Brain microvascular endothelial cell (primary cell): ENCODE results near the gene AP1S3.
"Not testable (repeated sequence)": the region's sequence is repeated elsewhere in the genome, so short reads cannot be mapped to it uniquely, and the experiment has no call there.

Experiments used
- DNase-seq: peaks from one replicate; pipeline ENCODE4 v3.0.0-alpha.2; 2020
- H3K27ac ChIP-seq: fragments of 250-450 bp; sonication (Bioruptor Pico); 2 replicates; pipeline ENCODE4 v1.5.1; 2020; ENCODE audit warnings: mild to moderate bottlenecking, moderate library complexity
- H3K27me3 ChIP-seq: fragments of 250-450 bp; sonication (Bioruptor Pico); replicated peaks from 2 replicates; pipeline ENCODE4 v1.5.1; 2020; ENCODE audit warnings: mild to moderate bottlenecking
- H3K36me3 ChIP-seq: fragments of 250-450 bp; sonication (Bioruptor Pico); replicated peaks from 2 replicates; pipeline ENCODE4 v1.5.1; 2020; ENCODE audit warnings: mild to moderate bottlenecking
- H3K4me3 ChIP-seq: 2 replicates; pipeline ENCODE4 v1.5.1; 2011; ENCODE audit warnings: low read depth, mild to moderate bottlenecking, control low read depth, low read length, moderate library complexity
- in situ Hi-C: cut with HindIII; loops from 2 replicates; pipeline ENCODE4 v1.10.0; 2017; ENCODE audit warnings: low sequenced_read_pairs, low pct_ligation_motif_present
- TF ChIP-seq, protein P1 (sequence below): IDR thresholded peaks from 2 replicates; pipeline ENCODE4 v1.5.1; 2011; ENCODE audit warnings: low read depth, mild to moderate bottlenecking, moderate library complexity, low read length, control low read depth, inconsistent platforms; ENCODE audit errors: missing control alignments

Gene AP1S3

DNA sequence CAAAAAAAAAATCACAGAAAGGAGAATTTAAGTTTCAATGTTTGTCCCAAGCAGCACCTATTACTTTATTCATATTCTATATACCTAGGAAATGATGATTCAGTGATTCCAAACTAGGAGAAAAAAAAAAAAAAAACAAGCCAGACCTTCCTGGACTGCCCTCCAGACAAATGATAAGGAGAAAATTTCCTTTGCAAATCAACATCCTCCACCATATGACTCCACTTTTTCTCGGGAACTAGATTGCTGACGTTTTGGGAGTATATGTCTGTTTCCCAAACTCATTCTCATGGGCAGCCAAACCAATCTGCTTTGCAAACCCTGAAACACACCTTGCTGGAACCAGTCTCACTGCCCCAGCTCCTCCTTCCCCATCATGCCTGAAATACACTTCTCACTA is 16.8 kb downstream of the AP1S3 start:
- Histone ChIP-seq H3K27me3 (no peaks in the 10 kb centered on the region), H3K27ac (no peak overlapping the region), H3K36me3 (no peaks in the 10 kb centered on the region), H3K4me3 (no peak overlapping the region)
- TF ChIP-seq, protein P1, sequence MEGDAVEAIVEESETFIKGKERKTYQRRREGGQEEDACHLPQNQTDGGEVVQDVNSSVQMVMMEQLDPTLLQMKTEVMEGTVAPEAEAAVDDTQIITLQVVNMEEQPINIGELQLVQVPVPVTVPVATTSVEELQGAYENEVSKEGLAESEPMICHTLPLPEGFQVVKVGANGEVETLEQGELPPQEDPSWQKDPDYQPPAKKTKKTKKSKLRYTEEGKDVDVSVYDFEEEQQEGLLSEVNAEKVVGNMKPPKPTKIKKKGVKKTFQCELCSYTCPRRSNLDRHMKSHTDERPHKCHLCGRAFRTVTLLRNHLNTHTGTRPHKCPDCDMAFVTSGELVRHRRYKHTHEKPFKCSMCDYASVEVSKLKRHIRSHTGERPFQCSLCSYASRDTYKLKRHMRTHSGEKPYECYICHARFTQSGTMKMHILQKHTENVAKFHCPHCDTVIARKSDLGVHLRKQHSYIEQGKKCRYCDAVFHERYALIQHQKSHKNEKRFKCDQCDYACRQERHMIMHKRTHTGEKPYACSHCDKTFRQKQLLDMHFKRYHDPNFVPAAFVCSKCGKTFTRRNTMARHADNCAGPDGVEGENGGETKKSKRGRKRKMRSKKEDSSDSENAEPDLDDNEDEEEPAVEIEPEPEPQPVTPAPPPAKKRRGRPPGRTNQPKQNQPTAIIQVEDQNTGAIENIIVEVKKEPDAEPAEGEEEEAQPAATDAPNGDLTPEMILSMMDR = no peak
- DNase-seq = no peak
- in situ Hi-C loops = no loop called here

DNA sequence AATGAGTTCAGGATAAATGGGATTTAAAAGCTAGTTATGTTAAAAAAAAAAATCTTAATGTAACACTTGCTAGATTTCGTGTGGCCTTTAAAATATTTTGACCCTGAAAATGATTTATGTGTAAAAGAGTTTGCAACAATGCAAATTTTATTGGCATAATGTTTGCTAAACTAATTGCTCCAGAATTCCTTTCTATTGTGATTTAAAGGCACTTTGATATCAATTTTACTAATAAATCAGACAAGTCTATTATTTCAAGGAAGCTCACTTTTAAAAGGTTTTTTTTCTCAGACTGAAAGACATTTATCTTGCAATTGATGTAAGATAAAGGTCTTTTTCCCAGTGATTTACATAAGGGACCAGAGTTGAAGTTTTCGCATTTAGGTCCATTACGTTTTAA is 17.5 kb downstream of the AP1S3 start:
- TF ChIP-seq, protein P1 = no peak
- in situ Hi-C loops = no loop called here
- H3K36me3 ChIP-seq = no peaks in the 10 kb centered on the region
- H3K27ac ChIP-seq = no peak overlapping the region
- no peak for DNase-seq
- no peak overlapping the region for H3K4me3 ChIP-seq
- H3K27me3 ChIP-seq = no peaks in the 10 kb centered on the region

DNA sequence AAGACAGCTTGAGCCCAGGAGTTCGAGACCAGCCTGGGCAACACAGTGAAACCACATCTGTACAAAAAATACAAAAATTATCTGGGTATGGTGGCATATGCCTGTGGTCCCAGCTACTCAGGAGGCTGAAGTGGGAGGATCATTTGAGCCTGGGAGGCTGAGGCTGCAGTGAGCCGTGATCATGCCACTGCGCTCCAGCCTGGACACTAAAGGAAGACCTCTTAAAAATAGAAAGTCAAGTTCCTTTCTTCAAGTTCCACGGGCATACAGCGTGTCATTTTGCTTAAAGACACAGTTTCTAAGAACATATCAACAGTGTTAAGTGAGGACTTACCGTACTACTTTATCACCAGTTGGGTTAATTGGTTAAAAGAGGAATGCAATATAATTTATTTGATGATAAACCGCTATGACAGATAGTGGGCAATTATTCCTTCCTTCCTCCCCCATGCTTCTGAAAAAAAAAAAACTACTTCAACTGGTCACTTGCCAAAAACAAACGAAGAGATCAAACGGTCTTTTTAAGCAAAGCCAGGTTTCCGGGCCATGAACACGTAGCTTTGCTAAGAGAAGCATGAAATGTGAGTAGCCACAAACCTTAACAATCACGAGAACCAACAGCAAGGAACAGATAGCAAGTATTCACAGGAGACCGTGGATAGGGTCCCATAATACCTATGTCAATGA is 21.4 kb downstream of the AP1S3 start:
- in situ Hi-C loops = no loop called here
- TF ChIP-seq, protein P1 = no peak
- no peak overlapping the region for H3K4me3 ChIP-seq

DNA sequence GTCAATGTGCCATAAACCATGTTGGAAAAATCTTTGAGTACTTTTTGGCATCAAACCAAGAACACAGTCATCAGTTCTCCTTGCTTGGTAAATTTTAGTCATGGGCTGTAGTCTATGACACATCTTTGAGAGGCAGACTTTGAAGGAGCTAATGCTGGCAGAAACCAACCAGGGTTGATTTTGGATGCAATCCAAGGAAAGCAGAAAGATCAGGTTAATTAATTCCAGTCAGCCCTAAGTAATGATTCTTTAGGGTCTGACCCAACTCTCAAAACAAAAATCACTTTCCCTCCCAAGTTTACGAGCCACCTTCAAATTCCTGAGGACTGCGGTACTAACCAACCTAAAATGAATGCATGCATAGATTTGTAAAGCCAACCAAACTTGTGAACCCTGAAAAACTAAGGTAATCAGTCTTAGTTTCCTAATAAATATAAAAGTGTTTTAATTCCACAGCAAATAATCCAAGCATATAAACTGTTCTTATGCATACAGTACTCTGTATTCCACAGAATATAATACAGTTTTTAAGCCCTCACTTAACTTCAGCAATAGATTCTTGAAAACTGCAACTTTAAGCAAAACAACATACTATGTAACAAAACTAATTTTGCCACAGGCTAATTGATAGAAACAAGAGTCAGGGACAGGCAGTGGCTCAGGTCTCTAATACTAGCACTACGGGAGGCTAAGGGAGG is 22.0 kb downstream of the AP1S3 start:
- no peak overlapping the region for H3K4me3 ChIP-seq
- no peaks in the 10 kb centered on the region for H3K27me3 ChIP-seq
- TF ChIP-seq, protein P1 = no peak
- no peaks in the 10 kb centered on the region for H3K36me3 ChIP-seq
- in situ Hi-C loops = no loop called here
- peak; percentile 87 for DNase-seq
- peak overlapping the region; percentile 20 for H3K27ac ChIP-seq

More for the DNA sequence above, 21.4 kb downstream of the AP1S3 start:
- DNase-seq = no peak
- Histone ChIP-seq H3K27me3 (no peaks in the 10 kb centered on the region), H3K36me3 (no peaks in the 10 kb centered on the region), H3K27ac (no peak overlapping the region)

DNA sequence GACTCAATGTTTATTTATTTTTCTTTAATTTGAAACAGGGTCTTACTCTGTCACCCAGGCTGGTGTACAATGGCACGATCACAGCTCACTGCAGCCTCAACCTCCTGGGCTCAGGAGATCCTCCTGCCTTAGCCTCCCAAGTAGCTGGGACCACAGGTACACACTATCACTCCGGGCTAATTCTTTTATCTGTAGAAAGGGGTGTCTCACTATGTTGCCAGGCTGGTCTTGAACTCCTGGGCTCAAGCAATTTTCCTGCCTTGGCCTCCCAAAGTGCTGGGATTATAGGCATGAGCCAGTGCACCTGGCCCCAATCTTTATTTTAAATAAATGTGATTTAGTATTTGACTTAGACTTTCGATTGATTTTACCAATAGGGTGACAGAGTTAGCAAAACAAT is 22.6 kb downstream of the AP1S3 start:
- DNase-seq, H3K27me3 ChIP-seq, H3K4me3 ChIP-seq, in situ Hi-C loops, H3K27ac ChIP-seq, H3K36me3 ChIP-seq: not testable (repeated sequence)

DNA sequence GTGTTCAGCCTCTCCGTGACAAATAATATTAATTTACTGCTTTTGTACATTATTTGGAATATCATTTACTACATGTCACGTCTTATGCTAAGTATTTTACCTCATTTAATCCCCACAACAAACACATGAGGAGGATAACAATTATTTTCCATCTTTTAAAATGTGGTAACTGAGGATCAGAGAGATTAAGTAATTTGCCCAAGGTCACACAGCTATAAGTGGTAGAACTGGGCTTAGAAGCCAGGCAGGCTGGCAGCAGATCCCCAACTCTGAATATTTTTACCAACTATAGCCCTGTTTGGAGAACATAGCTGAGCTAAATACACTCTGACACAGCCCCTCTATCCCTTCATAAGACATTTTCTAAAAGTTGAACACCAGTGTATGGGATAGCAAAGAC is 24.1 kb downstream of the AP1S3 start:
- TF ChIP-seq, protein P1 = no peak
- no peaks in the 10 kb centered on the region for H3K36me3 ChIP-seq
- H3K27ac ChIP-seq = no peak overlapping the region
- in situ Hi-C loops = no loop called here
- no peak for DNase-seq
- H3K27me3 ChIP-seq = no peaks in the 10 kb centered on the region
- H3K4me3 ChIP-seq = no peak overlapping the region
